ENCODE data around the gene MOB2.

Gene MOB2

DNA sequence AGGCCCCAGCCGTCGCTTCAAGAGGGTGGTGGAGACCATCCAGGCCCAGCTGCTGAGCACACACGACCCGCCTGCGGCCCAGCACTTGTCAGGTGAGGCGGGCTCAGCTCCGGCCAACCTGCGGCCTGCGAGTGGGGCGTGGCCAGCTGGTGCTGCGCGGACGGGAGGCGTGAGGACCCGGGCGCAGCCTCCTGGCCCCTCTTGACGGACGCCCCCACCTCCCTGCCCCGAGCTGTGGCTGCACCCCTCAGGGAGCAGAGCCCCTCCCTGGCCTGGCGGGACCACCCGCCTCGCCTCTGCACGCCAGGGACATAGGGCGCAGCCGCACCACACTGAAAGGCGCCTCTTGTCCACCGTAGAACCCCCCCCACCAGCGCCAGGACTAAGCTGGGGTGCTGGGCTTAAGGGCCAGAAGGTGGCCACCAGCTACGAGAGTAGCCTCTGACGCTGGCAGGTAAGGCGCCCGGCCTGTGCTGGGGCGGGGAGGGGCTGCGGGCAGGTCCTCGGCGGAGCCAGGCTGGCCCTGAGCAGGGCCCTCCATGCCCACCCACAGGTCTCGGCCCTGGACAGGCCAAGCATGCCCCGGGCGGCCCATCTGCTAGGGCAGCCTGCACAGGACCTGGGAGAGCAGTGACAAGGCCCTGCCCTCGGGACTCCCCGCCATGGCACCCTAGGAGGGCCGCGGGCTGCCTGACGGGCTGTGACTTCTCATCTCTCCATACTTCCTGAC is 29.8 kb downstream of the MOB2 start:
- no peak overlapping the region for H3K4me3 ChIP-seq (ENCODE audit: low read depth, low read length)
- TF ChIP-seq, protein P1, sequence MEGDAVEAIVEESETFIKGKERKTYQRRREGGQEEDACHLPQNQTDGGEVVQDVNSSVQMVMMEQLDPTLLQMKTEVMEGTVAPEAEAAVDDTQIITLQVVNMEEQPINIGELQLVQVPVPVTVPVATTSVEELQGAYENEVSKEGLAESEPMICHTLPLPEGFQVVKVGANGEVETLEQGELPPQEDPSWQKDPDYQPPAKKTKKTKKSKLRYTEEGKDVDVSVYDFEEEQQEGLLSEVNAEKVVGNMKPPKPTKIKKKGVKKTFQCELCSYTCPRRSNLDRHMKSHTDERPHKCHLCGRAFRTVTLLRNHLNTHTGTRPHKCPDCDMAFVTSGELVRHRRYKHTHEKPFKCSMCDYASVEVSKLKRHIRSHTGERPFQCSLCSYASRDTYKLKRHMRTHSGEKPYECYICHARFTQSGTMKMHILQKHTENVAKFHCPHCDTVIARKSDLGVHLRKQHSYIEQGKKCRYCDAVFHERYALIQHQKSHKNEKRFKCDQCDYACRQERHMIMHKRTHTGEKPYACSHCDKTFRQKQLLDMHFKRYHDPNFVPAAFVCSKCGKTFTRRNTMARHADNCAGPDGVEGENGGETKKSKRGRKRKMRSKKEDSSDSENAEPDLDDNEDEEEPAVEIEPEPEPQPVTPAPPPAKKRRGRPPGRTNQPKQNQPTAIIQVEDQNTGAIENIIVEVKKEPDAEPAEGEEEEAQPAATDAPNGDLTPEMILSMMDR (IDR thresholded peaks at IDR 0.05; ENCODE audit: low read depth, low read length, missing control alignments) = no peak
- no peak for DNase-seq (ENCODE audit: low read depth)

DNA sequence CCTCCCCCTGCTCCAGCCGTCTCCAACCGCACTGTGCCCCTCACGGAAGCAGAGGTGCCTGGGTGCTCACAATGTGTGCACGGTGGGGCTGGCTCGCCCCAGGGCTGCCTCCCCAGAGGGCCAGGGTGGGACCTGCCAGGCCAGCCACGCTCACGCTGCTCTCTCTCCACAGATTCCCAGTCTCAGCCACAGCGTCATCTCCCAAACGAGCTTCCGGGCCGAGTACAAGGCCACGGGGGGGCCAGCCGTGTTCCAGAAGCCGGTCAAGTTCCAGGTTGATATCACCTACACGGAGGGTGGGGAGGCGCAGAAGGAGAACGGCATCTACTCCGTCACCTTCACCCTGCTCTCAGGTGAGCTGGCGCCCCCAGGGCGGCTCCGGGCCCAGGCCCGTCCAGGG is 30.4 kb downstream of the MOB2 start:
- TF ChIP-seq, protein P1 (IDR thresholded peaks at IDR 0.05; ENCODE audit: low read depth, low read length, missing control alignments) = no peak
- H3K4me3 ChIP-seq (ENCODE audit: low read depth, low read length) = no peak overlapping the region
- no peak for DNase-seq (ENCODE audit: low read depth)

- TF ChIP-seq, protein P1 (IDR thresholded peaks at IDR 0.05; ENCODE audit: low read depth, low read length, missing control alignments) = no peak
- no peak for DNase-seq (ENCODE audit: low read depth)
- H3K4me3 ChIP-seq (ENCODE audit: low read depth, low read length) = no peak overlapping the region
Observed at GRCh38 chr11:1455763-1456060, 30.9 kb downstream of the MOB2 start.

DNA sequence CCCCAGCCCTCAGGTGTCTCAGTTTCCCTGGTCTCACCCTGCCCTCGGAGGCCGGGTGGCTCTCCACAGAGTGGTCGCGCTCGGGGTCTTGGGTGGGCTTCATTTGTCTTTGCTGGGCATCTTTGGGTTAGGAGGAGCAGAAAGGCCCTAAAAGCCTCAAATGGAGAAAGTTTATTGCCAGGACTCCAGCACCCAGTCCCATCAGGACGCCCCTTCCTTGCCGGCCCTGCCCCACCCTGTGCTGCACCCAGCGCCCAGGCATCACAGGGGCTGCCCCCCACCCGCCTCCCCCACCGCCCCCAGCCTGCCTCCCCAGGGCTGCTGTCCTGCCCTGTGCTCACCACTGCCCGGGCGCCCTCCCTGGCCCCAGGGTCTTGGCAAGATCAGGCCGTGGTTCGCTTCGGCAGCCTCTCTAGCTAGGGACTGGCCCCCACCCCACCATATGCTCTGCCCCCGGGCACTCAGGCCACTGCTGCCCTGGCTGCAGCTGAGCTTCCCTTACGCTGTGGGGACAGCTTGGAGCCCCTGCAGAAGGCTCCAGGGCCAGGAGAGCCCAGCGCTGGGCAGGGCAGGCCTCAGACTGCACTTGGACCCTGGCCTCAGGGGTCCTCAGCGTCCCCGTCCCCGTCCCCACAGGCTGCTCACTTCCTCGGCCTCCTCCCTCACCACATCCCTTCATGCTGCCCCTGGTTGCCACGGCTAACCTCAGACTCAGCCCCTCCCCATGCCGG is 31.4 kb downstream of the MOB2 start:
- no peak for DNase-seq (ENCODE audit: low read depth)
- TF ChIP-seq, protein P1 (IDR thresholded peaks at IDR 0.05; ENCODE audit: low read depth, low read length, missing control alignments) = no peak
- H3K4me3 ChIP-seq (ENCODE audit: low read depth, low read length) = no peak overlapping the region

- DNase-seq (ENCODE audit: low read depth) = no peak
- no peak overlapping the region for H3K4me3 ChIP-seq (ENCODE audit: low read depth, low read length)
- TF ChIP-seq, protein P1 (IDR thresholded peaks at IDR 0.05; ENCODE audit: low read depth, low read length, missing control alignments) = no peak
Observed at GRCh38 chr11:1454576-1454975, 32.0 kb downstream of the MOB2 start.

- TF ChIP-seq, protein P1 (IDR thresholded peaks at IDR 0.05; ENCODE audit: low read depth, low read length, missing control alignments) = peak; percentile 47
- DNase-seq (ENCODE audit: low read depth) = no peak
- no peak overlapping the region for H3K4me3 ChIP-seq (ENCODE audit: low read depth, low read length)
Observed at GRCh38 chr11:1453611-1454034, 33.0 kb downstream of the MOB2 start.
